Uterus (tissue), 4 donors: ENCODE data around the gene POU2F1. TPM values are rescaled to one million over a fixed set of nuclear protein-coding genes. Genes with fewer than 3 reads are reported as not detected.

Experiments used
- DNase-seq, 2 donors: peaks; one replicate each; pipeline ENCODE4 v3.0.0-alpha.2; 2019 to 2020
- H3K27ac ChIP-seq, 2 donors: fragments of 200-600 bp; sonication (generic); 1 replicate in 1 of 2; 2 replicates in 1 of 2; pipeline ENCODE4 v1.5.1; 2016 to 2018
- H3K27me3 ChIP-seq, 2 donors: fragments of 200-600 bp; sonication (generic); one replicate each; pipeline ENCODE4 v1.5.1; 2018 to 2019; ENCODE audit warnings: control low read depth in 1 of 2
- H3K36me3 ChIP-seq, 2 donors: fragments of 200-600 bp; sonication (generic); one replicate each; pipeline ENCODE4 v1.5.1; 2019; ENCODE audit warnings: control low read depth in 1 of 2
- H3K4me1 ChIP-seq, 2 donors: fragments of 200-600 bp; sonication (generic); one replicate each; pipeline ENCODE4 v1.5.1; 2018 to 2019; ENCODE audit warnings: control low read depth in 1 of 2
- H3K4me3 ChIP-seq, 2 donors: fragments of 200-600 bp; sonication (generic); 1 replicate in 1 of 2; 2 replicates in 1 of 2; pipeline ENCODE4 v1.5.1; 2018 to 2019; ENCODE audit warnings: mild to moderate bottlenecking in 1 of 2
- H3K9me3 ChIP-seq, 2 donors: fragments of 200-600 bp; sonication (generic); one replicate each; pipeline ENCODE4 v1.5.1; 2019; ENCODE audit warnings: control low read depth in 1 of 2
- CTCF ChIP-seq, 4 experiments: fragments of 200-600 bp in 2 of 4; fragments of 450-650 bp in 2 of 4; sonication (generic) in 2 of 4; IDR thresholded peaks; one replicate each; pipeline ENCODE4 v1.5.1; 2016 to 2019; ENCODE audit warnings: antibody characterized with exemption in 4 of 4, mild to moderate bottlenecking in 2 of 4, moderate library complexity in 1 of 4
- POLR2A ChIP-seq, 2 donors: fragments of 450-650 bp; IDR thresholded peaks; one replicate each; pipeline ENCODE4 v1.6.1; 2016; ENCODE audit warnings: antibody characterized with exemption in 2 of 2, mild to moderate bottlenecking in 1 of 2, moderate library complexity in 1 of 2
- intact Hi-C: fragments of 100-400 bp; cut with DNase I; formaldehyde crosslinking; loops from one replicate; pipeline ENCODE4 v1.15.1; 2023; ENCODE audit warnings: low total_unique reads
- total RNA-seq, 4 donors: library from RNA; depleted of rRNA in 3 of 4; stranded (reverse); fragments of >200 nt in 3 of 4; gene quantifications; one replicate each; pipeline versions ENCODE4 v1.1.0 to v1.2.4, GENCODE V29; 2014 to 2023
- donor health status: DM: yes; HTN: yes; CAD: no.

The POU2F1 gene
- total RNA-seq, 4 donors from 2014 or later, result 9.7 to 50.8 (median 32.2) TPM

- no peak for TF ChIP-seq CTCF (IDR thresholded peaks at IDR 0.05)
- intact Hi-C loops, result no loop called here
- Histone ChIP-seq H3K9me3 (no peaks in the 10 kb centered on the region), H3K27me3 (no peaks in the 10 kb centered on the region), H3K4me1 (no peaks in the 10 kb centered on the region), H3K36me3 (no peaks in the 10 kb centered on the region), H3K4me3 (no peak overlapping the region), H3K27ac (no peak overlapping the region)
- no peak for DNase-seq
Observed at GRCh38 chr1:167266965-167267364, 46.3 kb downstream of the POU2F1 start.

- Histone ChIP-seq H3K4me3 (no peak overlapping the region), H3K27ac (no peak overlapping the region), H3K4me1 (no peaks in the 10 kb centered on the region), H3K27me3 (no peaks in the 10 kb centered on the region), H3K36me3 (no peaks in the 10 kb centered on the region), H3K9me3 (no peaks in the 10 kb centered on the region)
- TF ChIP-seq CTCF (IDR thresholded peaks at IDR 0.05) (no peak), POLR2A (IDR thresholded peaks at IDR 0.05) (no peak)
- intact Hi-C loops, result no loop called here
- no peak for DNase-seq
Observed at GRCh38 chr1:167268347-167268787, 47.7 kb downstream of the POU2F1 start.

GRCh38 chr1:167270349-167271092 lies 49.8 kb downstream of the POU2F1 start:
- DNase-seq, result no peak
- Histone ChIP-seq H3K27me3 (no peaks in the 10 kb centered on the region), H3K27ac (no peak overlapping the region), H3K4me3 (no peak overlapping the region), H3K4me1 (no peaks in the 10 kb centered on the region), H3K36me3 (no peaks in the 10 kb centered on the region), H3K9me3 (no peaks in the 10 kb centered on the region)
- TF ChIP-seq POLR2A (IDR thresholded peaks at IDR 0.05) (no peak), CTCF (IDR thresholded peaks at IDR 0.05) (no peak)
- intact Hi-C loops, result no loop called here

GRCh38 chr1:167272369-167272957 lies 51.8 kb downstream of the POU2F1 start:
- no peaks in the 10 kb centered on the region for H3K4me1 ChIP-seq
- no peak for DNase-seq
- no peak overlapping the region for H3K4me3 ChIP-seq
- H3K9me3 ChIP-seq, result no peaks in the 10 kb centered on the region
- TF ChIP-seq POLR2A (IDR thresholded peaks at IDR 0.05) (no peak), CTCF (IDR thresholded peaks at IDR 0.05) (no peak)
- H3K27me3 ChIP-seq, result no peaks in the 10 kb centered on the region
- H3K27ac ChIP-seq, result no peak overlapping the region
- no peaks in the 10 kb centered on the region for H3K36me3 ChIP-seq
- intact Hi-C loops, result no loop called here

- no peak overlapping the region for H3K4me3 ChIP-seq
Observed at GRCh38 chr1:167273027-167273800, 52.5 kb downstream of the POU2F1 start.

More at GRCh38 chr1:167273027-167273800, 52.5 kb downstream of the POU2F1 start:
- no peaks in the 10 kb centered on the region for H3K9me3 ChIP-seq
- DNase-seq, result no peak
- H3K27me3 ChIP-seq, result no peaks in the 10 kb centered on the region
- no peaks in the 10 kb centered on the region for H3K36me3 ChIP-seq
- no peaks in the 10 kb centered on the region for H3K4me1 ChIP-seq
- no peak overlapping the region for H3K27ac ChIP-seq
- no peak for TF ChIP-seq POLR2A (IDR thresholded peaks at IDR 0.05)
- TF ChIP-seq CTCF (IDR thresholded peaks at IDR 0.05), result no peak
- intact Hi-C loops, result no loop called here
